GM12878 (cell line): Measurements from ENCODE around the gene DMKN.

ENCODE experiments used
- POLR2AphosphoS5 ChIP-seq: IDR thresholded peaks from 2 replicates; pipeline ENCODE4 v1.6.1; 2011; ENCODE audit warnings: mild to moderate bottlenecking, low read length, inconsistent platforms
- TF ChIP-seq, protein P1 (sequence below), 3 experiments: IDR thresholded peaks in 2 of 3; conservative IDR thresholded peaks in 1 of 3; 2 replicates each; pipeline ENCODE4 v1.5.1; 2011; ENCODE audit warnings: low read depth in 3 of 3, low read length in 3 of 3, mild to moderate bottlenecking in 3 of 3, control low read depth in 2 of 3, moderate library complexity in 2 of 3, inconsistent platforms in 1 of 3, mixed read lengths in 1 of 3; ENCODE audit not compliant: control insufficient read depth in 2 of 3, insufficient read depth in 1 of 3; ENCODE audit errors: extremely low read depth in 1 of 3
- TF ChIP-seq, protein P2 (sequence below): IDR thresholded peaks from 2 replicates; pipeline ENCODE4 v1.6.1; 2011; ENCODE audit warnings: borderline replicate concordance, low read depth, mild to moderate bottlenecking, moderate library complexity, mixed read lengths, low read length; ENCODE audit not compliant: insufficient read depth; ENCODE audit errors: extremely low read length
- TF ChIP-seq, protein P3 (sequence below): fragments of 450-650 bp; conservative IDR thresholded peaks from 2 replicates; pipeline ENCODE4 v1.6.1; 2017; ENCODE audit warnings: mild to moderate bottlenecking, moderate library complexity

GRCh38 chr19:35497406-35497805, 16.0 kb downstream of the DMKN start:
- TF ChIP-seq, protein P1, sequence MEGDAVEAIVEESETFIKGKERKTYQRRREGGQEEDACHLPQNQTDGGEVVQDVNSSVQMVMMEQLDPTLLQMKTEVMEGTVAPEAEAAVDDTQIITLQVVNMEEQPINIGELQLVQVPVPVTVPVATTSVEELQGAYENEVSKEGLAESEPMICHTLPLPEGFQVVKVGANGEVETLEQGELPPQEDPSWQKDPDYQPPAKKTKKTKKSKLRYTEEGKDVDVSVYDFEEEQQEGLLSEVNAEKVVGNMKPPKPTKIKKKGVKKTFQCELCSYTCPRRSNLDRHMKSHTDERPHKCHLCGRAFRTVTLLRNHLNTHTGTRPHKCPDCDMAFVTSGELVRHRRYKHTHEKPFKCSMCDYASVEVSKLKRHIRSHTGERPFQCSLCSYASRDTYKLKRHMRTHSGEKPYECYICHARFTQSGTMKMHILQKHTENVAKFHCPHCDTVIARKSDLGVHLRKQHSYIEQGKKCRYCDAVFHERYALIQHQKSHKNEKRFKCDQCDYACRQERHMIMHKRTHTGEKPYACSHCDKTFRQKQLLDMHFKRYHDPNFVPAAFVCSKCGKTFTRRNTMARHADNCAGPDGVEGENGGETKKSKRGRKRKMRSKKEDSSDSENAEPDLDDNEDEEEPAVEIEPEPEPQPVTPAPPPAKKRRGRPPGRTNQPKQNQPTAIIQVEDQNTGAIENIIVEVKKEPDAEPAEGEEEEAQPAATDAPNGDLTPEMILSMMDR (IDR thresholded peaks at IDR 0.05 in 2 of 3, conservative IDR thresholded peaks at IDR 0.05 in 1 of 3; ENCODE audit: control insufficient read depth in 2 of 3, extremely low read depth in 1 of 3, insufficient read depth in 1 of 3, low read depth in 3 of 3, low read length in 3 of 3) = no peak
- TF ChIP-seq, protein P2, sequence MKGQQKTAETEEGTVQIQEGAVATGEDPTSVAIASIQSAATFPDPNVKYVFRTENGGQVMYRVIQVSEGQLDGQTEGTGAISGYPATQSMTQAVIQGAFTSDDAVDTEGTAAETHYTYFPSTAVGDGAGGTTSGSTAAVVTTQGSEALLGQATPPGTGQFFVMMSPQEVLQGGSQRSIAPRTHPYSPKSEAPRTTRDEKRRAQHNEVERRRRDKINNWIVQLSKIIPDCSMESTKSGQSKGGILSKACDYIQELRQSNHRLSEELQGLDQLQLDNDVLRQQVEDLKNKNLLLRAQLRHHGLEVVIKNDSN = no peak
- TF ChIP-seq, protein P3, sequence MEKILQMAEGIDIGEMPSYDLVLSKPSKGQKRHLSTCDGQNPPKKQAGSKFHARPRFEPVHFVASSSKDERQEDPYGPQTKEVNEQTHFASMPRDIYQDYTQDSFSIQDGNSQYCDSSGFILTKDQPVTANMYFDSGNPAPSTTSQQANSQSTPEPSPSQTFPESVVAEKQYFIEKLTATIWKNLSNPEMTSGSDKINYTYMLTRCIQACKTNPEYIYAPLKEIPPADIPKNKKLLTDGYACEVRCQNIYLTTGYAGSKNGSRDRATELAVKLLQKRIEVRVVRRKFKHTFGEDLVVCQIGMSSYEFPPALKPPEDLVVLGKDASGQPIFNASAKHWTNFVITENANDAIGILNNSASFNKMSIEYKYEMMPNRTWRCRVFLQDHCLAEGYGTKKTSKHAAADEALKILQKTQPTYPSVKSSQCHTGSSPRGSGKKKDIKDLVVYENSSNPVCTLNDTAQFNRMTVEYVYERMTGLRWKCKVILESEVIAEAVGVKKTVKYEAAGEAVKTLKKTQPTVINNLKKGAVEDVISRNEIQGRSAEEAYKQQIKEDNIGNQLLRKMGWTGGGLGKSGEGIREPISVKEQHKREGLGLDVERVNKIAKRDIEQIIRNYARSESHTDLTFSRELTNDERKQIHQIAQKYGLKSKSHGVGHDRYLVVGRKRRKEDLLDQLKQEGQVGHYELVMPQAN = no peak
- TF ChIP-seq POLR2AphosphoS5 = no peak
